ENCODE results near the gene NOP10.
"Not testable (repeated sequence)": the region's sequence is repeated elsewhere in the genome, so short reads cannot be mapped to it uniquely, and the experiment has no call there.

The NOP10 gene

DNA sequence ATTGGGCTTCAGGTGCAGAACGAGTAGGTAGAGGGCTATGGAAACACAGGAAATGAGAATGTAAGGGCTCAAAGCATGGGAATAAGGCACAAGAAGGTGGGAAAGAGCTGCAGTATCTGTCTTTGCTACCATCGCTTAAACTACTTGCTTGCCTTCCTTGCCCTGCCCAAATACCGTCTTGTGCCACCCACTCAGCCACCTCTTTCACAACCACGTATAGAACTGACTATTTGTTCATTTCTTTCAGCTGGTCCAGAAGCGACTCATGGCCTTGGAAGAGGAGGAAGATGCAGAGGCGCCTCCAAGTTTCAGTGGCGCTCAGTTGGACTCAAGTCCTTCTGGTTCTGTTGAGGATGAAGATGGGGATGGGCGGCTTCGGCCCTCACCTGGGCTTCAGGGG lies 12.3 kb upstream of the NOP10 start:
- peaks cover 21% of the 10 kb centered on the region for H3K36me3 ChIP-seq (ENCODE audit: control insufficient read depth, insufficient read depth, low read length)
- H3K4me1 ChIP-seq (ENCODE audit: control insufficient read depth, insufficient read depth, low read length): peaks cover 5% of the 10 kb centered on the region
- H3K9me3 ChIP-seq (ENCODE audit: control insufficient read depth, insufficient read depth, low read length): no peaks in the 10 kb centered on the region
- no peaks in the 10 kb centered on the region for H3K27me3 ChIP-seq (ENCODE audit: control insufficient read depth, insufficient read depth, low read length)
- H3K4me3 ChIP-seq (ENCODE audit: low read depth, low read length): no peak overlapping the region
- no peak overlapping the region for H3K9ac ChIP-seq (ENCODE audit: low read depth, low read length)

DNA sequence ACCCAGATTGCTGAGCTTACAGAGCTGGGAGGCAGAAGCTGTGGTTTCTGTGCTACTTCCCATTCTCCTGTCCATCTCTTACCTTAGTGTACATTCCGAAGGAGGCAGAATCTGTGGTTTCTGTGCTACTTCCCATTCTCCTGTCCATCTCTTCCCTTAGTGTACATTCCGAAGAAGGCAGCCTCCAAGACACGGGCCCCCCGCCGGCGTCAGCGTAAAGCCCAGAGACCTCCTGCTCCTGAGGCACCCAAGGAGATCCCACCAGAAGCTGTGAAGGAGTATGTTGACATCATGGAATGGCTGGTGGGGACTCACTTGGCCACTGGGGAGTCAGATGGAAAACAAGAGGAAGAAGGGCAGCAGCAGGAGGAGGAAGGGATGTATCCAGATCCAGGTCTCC lies 11.3 kb upstream of the NOP10 start:
- H3K4me1 ChIP-seq (ENCODE audit: control insufficient read depth, insufficient read depth, low read length): peaks cover 5% of the 10 kb centered on the region
- H3K9ac ChIP-seq (ENCODE audit: low read depth, low read length): no peak overlapping the region
- no peaks in the 10 kb centered on the region for H3K27me3 ChIP-seq (ENCODE audit: control insufficient read depth, insufficient read depth, low read length)
- H3K9me3 ChIP-seq (ENCODE audit: control insufficient read depth, insufficient read depth, low read length): no peaks in the 10 kb centered on the region
- H3K36me3 ChIP-seq (ENCODE audit: control insufficient read depth, insufficient read depth, low read length): peaks cover 18% of the 10 kb centered on the region
- no peak overlapping the region for H3K4me3 ChIP-seq (ENCODE audit: low read depth, low read length)

DNA sequence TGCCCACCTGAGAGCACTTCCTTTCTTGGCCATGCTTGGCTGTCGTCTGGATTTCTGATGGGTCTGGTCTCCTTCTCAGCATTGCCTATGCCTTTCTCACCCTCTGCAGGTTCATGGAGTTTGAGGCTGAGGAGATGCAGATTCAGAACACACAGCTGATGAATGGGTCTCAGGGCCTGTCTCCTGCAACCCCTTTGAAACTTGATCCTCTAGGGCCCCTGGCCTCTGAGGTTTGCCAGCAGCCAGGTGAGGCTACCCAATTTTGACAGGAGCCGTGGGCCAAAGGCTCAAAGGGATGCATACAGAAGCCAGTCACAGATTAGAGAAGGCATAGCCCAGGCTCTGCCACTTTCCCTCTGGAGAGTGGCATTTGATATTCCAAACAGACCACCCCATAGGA lies 10.7 kb upstream of the NOP10 start:
- Histone ChIP-seq H3K36me3 (ENCODE audit: control insufficient read depth, insufficient read depth, low read length) (peaks cover 18% of the 10 kb centered on the region), H3K4me3 (ENCODE audit: low read depth, low read length) (no peak overlapping the region), H3K4me1 (ENCODE audit: control insufficient read depth, insufficient read depth, low read length) (peaks cover 5% of the 10 kb centered on the region), H3K27me3 (ENCODE audit: control insufficient read depth, insufficient read depth, low read length) (no peaks in the 10 kb centered on the region), H3K9ac (ENCODE audit: low read depth, low read length) (no peak overlapping the region), H3K9me3 (ENCODE audit: control insufficient read depth, insufficient read depth, low read length) (no peaks in the 10 kb centered on the region)

DNA sequence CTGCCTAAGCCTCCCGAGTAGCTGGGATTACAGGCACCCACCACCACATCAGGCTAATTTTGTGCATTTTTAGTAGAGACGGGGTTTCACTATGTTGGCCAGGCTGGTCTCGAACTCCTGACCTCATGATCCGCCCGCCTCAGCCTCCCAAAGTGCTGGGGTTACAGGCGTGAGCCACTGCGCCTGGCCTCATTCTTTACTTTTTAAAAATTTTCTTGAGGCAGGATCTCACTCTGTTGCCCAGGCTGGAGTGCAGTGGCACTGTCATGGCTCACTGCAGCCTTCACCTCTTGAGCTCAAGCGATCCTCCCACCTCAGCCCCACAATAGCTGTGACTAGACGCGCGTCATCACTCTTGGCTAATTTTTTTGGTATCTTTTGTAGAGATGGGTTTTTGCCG lies 10.1 kb upstream of the NOP10 start:
- not testable (repeated sequence) for H3K9ac ChIP-seq (ENCODE audit: low read depth, low read length); H3K27me3 ChIP-seq (ENCODE audit: control insufficient read depth, insufficient read depth, low read length); H3K9me3 ChIP-seq (ENCODE audit: control insufficient read depth, insufficient read depth, low read length); H3K4me3 ChIP-seq (ENCODE audit: low read depth, low read length); H3K4me1 ChIP-seq (ENCODE audit: control insufficient read depth, insufficient read depth, low read length)
- peaks cover 18% of the 10 kb centered on the region for H3K36me3 ChIP-seq (ENCODE audit: control insufficient read depth, insufficient read depth, low read length)

DNA sequence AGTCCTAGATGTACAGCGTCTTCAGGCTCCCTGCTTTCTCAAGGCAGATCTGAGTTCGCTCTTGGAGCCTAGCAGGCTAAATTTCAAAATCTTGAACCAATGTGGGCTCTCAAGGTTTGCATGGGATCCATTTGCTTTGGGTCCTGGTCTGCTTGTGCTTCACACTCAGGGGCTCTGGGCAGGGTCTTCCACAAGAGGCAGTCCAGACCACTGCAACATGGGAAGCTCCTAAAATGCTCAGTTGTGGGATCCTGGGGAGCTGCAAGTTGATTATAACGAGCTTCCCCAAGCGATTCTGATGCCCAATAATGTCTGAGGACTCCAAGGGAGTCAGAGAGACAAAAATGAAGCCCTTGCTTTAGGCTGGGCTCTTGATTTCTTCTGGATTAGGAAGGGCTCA lies 6.8 kb upstream of the NOP10 start:
- no peaks in the 10 kb centered on the region for H3K27me3 ChIP-seq (ENCODE audit: control insufficient read depth, insufficient read depth, low read length)
- H3K4me1 ChIP-seq (ENCODE audit: control insufficient read depth, insufficient read depth, low read length): peaks cover 11% of the 10 kb centered on the region

DNA sequence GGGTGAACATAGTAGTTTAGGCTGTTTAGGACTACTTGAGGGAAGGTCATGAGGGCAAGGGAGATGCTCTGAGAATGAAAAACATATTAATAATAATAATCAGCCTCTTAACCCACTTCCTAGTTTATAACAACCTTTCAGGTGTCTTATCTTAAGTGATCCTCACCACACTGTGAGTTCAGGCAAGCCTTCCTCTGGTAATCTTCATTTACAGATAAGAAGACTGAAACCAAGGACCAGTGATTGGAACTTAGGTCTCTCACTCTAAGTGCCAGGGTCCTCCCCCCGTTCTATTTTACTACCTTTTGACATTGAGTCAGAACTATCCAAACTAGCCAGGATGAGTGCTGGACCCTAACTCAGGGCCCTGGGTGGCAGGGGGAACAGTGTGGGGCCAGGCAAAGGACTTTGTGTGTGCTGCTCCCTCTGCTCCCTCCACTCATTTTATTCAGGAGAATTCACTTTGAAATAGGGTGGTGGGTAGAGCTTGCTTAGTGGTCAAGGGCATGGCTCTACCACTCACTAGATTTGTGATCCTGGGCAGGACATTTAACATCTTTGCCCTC lies 5.9 kb upstream of the NOP10 start:
- Histone ChIP-seq H3K4me1 (ENCODE audit: control insufficient read depth, insufficient read depth, low read length) (peaks cover 10% of the 10 kb centered on the region), H3K9me3 (ENCODE audit: control insufficient read depth, insufficient read depth, low read length) (no peaks in the 10 kb centered on the region), H3K4me3 (ENCODE audit: low read depth, low read length) (no peak overlapping the region), H3K36me3 (ENCODE audit: control insufficient read depth, insufficient read depth, low read length) (peaks cover 3% of the 10 kb centered on the region), H3K27me3 (ENCODE audit: control insufficient read depth, insufficient read depth, low read length) (no peaks in the 10 kb centered on the region), H3K9ac (ENCODE audit: low read depth, low read length) (no peak overlapping the region)

More for the DNA sequence above, 6.8 kb upstream of the NOP10 start:
- peaks cover 7% of the 10 kb centered on the region for H3K36me3 ChIP-seq (ENCODE audit: control insufficient read depth, insufficient read depth, low read length)
- H3K4me3 ChIP-seq (ENCODE audit: low read depth, low read length): no peak overlapping the region
- no peak overlapping the region for H3K9ac ChIP-seq (ENCODE audit: low read depth, low read length)
- no peaks in the 10 kb centered on the region for H3K9me3 ChIP-seq (ENCODE audit: control insufficient read depth, insufficient read depth, low read length)

DNA sequence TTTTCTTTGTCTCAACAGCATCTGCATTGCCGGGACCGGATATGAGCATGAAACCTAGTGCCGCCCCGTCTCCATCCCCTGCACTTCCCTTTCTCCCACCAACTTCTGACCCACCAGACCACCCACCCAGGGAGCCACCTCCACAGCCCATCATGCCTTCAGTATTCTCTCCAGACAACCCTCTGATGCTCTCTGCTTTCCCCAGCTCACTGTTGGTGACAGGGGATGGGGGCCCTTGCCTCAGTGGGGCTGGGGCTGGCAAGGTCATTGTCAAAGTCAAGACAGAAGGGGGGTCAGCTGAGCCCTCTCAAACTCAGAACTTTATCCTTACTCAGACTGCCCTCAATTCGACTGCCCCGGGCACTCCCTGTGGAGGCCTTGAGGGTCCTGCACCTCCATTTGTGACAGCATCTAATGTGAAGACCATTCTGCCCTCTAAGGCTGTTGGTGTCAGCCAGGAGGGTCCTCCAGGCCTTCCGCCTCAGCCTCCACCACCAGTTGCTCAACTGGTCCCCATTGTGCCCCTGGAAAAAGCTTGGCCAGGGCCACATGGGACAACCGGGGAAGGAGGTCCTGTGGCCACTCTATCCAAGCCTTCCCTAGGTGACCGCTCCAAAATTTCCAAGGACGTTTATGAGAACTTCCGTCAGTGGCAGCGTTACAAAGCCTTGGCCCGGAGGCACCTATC lies 5.2 kb upstream of the NOP10 start:
- peaks cover 6% of the 10 kb centered on the region for H3K4me1 ChIP-seq (ENCODE audit: control insufficient read depth, insufficient read depth, low read length)
- no peaks in the 10 kb centered on the region for H3K27me3 ChIP-seq (ENCODE audit: control insufficient read depth, insufficient read depth, low read length)
- peaks cover 3% of the 10 kb centered on the region for H3K36me3 ChIP-seq (ENCODE audit: control insufficient read depth, insufficient read depth, low read length)
- H3K9ac ChIP-seq (ENCODE audit: low read depth, low read length): no peak overlapping the region
- no peak overlapping the region for H3K4me3 ChIP-seq (ENCODE audit: low read depth, low read length)
- H3K9me3 ChIP-seq (ENCODE audit: control insufficient read depth, insufficient read depth, low read length): no peaks in the 10 kb centered on the region

DNA sequence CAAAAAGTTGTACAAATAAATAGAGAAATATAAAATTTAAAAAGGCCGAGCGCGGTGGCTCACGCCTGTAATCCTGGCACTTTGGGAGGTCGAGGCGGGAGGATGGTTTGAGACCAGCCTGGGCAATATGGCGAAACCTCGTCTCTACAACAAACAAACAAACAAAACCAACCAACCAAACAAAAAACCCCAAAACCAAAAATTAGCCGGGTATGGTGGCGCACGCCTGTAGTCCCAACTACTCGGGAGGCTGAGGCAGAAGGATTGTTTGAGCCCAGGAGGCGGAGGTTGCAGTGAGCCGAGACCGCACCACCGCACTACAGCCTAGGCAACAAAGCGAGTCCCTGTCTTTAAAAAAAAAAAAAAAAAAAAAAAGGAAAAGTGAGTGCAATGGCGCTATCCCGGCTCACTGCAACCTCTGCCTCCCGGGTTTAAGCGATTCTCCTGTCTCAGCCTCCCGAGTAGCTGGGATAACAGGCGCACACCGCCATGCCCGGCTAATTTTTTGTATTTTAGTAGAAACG lies 661 bp downstream of the NOP10 start:
- not testable (repeated sequence) for H3K27me3 ChIP-seq (ENCODE audit: control insufficient read depth, insufficient read depth, low read length); H3K36me3 ChIP-seq (ENCODE audit: control insufficient read depth, insufficient read depth, low read length); H3K9me3 ChIP-seq (ENCODE audit: control insufficient read depth, insufficient read depth, low read length); H3K4me1 ChIP-seq (ENCODE audit: control insufficient read depth, insufficient read depth, low read length)
- Histone ChIP-seq H3K9ac (ENCODE audit: low read depth, low read length) (peak overlapping the region; percentile 97), H3K4me3 (ENCODE audit: low read depth, low read length) (peak overlapping the region; percentile 100)

DNA sequence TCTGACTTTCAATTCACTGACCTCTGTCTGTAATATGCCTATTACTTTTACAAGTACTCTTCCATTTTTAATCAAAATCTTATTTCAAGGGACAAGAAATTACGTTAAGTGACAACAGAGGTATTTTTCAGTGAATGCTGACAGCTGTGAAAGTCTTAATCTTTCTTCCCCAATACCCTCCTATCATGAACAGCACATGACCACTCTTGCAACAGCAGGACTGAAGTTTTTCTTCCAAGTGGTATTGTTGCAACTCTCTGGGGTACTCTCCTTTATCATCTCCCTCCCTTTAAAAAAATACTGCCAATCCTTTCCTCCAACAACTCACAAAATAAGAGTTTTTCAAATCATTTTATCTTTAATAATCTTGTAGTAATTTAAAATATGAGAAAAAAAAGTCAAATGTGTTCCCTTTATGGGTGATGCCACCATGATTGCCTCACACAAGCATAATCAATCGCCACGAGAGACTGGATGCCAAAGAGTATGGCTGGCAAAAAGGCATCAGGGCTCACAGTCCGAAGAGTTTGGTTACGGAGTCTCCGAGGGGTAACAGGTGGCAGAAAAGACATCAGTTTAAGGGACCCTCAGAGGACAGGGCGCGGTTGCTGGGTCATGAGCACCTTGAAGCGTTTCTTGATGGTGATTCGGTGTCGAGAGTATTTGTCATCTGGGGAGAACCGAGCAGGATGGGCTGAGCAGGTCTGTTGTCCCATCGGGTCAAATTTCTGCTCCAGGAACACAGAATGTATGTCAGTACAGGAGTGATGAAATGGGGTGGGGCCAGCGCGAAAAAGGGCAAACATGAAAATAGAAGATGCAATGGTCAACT lies 1.3 kb downstream of the NOP10 start:
- Histone ChIP-seq H3K36me3 (ENCODE audit: control insufficient read depth, insufficient read depth, low read length) (peaks cover 4% of the 10 kb centered on the region), H3K9ac (ENCODE audit: low read depth, low read length) (no peak overlapping the region), H3K27me3 (ENCODE audit: control insufficient read depth, insufficient read depth, low read length) (no peaks in the 10 kb centered on the region), H3K4me1 (ENCODE audit: control insufficient read depth, insufficient read depth, low read length) (peaks cover 8% of the 10 kb centered on the region), H3K9me3 (ENCODE audit: control insufficient read depth, insufficient read depth, low read length) (no peaks in the 10 kb centered on the region), H3K4me3 (ENCODE audit: low read depth, low read length) (peak overlapping the region; percentile 100)

DNA sequence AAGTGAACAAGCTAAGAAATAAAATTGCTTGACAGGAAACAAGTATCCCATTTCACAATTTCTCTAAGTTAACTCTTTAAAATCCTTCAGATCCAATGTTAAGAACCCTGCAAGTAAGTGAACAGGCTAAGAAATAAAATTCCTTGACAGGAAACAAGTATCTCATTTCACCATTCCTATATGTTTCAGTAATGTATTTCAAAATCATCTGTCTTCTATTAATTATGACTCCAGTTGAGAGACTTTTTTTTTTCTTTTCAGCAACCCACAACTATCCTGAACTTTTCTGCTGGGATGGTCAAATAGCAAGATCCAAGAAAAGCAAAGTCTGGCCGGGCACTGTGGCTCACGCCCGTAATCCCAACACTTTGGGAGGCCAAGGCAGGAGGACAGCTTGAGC lies 3.0 kb downstream of the NOP10 start:
- no peaks in the 10 kb centered on the region for H3K27me3 ChIP-seq (ENCODE audit: control insufficient read depth, insufficient read depth, low read length)
- peaks cover 2% of the 10 kb centered on the region for H3K4me1 ChIP-seq (ENCODE audit: control insufficient read depth, insufficient read depth, low read length)
- H3K9ac ChIP-seq (ENCODE audit: low read depth, low read length): no peak overlapping the region
- H3K36me3 ChIP-seq (ENCODE audit: control insufficient read depth, insufficient read depth, low read length): peaks cover 4% of the 10 kb centered on the region
- no peak overlapping the region for H3K4me3 ChIP-seq (ENCODE audit: low read depth, low read length)
- H3K9me3 ChIP-seq (ENCODE audit: control insufficient read depth, insufficient read depth, low read length): no peaks in the 10 kb centered on the region

DNA sequence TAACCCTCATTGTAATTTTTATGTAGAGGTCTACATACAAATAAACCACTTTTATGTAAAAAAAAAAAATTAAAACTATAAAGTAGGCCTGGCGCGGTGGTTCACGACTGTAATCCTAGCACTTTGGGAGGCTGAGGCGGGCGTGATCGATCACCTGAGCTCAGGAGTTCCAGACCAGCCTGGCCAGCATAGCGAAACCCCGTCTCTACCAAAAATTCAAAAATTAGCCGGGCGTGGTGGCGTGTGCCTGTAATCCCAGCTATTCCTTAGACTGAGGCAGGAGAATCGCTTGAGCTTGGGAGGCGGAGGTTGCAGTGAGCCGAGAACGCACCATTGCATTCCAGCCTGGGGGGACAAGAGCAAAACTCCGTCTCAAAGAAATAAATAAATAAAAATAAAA lies 4.6 kb downstream of the NOP10 start:
- H3K9me3 ChIP-seq (ENCODE audit: control insufficient read depth, insufficient read depth, low read length): no peaks in the 10 kb centered on the region
- peaks cover 2% of the 10 kb centered on the region for H3K4me1 ChIP-seq (ENCODE audit: control insufficient read depth, insufficient read depth, low read length)
- peaks cover 4% of the 10 kb centered on the region for H3K36me3 ChIP-seq (ENCODE audit: control insufficient read depth, insufficient read depth, low read length)
- no peaks in the 10 kb centered on the region for H3K27me3 ChIP-seq (ENCODE audit: control insufficient read depth, insufficient read depth, low read length)
- H3K4me3 ChIP-seq (ENCODE audit: low read depth, low read length): peak overlapping the region; percentile 79
- peak overlapping the region; percentile 32 for H3K9ac ChIP-seq (ENCODE audit: low read depth, low read length)

Data from iPS-15b (cell line).